SH-SY5Y (cell line): ENCODE measurements around the gene CUBN.

Experiments used
- GATA2 ChIP-seq: IDR thresholded peaks from 2 replicates; pipeline ENCODE4 v1.6.1; 2011; ENCODE audit warnings: mild to moderate bottlenecking, low read depth, low read length
- GATA3 ChIP-seq: IDR thresholded peaks from 2 replicates; pipeline ENCODE4 v1.6.1; 2011; ENCODE audit warnings: low read depth, mild to moderate bottlenecking, low read length, moderate library complexity

DNA sequence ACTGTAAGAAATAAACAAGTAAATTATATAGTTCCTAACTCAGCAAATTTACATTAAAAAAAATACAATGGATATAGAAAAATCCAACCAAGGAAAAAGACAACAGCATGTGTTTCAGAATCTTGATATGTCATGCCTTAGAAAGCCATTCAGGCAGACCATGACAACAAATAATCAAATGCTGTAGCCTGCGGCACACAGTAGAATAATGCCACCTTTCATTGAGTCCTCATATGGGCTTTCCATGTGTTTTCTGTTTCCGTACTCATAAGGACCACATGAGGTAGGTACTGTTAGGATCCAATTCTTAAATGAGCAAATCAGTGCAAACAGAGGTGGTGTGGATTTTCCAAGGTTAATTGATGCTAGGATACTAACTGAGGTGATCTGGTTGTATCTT lies 138.6 kb downstream of the CUBN start:
- TF ChIP-seq GATA2, result no peak
- TF ChIP-seq GATA3, result no peak
